Transverse colon (tissue), 3 donors: ENCODE results near the gene CACNA1I.

Source experiments
- CTCF ChIP-seq, 5 experiments: fragments of 200-600 bp in 3 of 5; fragments of 450-650 bp in 2 of 5; sonication (generic) in 3 of 5; IDR thresholded peaks; 1 replicate in 2 of 5; 2 replicates in 3 of 5; pipeline ENCODE4 v1.5.1; 2016 to 2017; ENCODE audit warnings: antibody characterized with exemption in 5 of 5, inconsistent platforms in 3 of 5, mild to moderate bottlenecking in 2 of 5, moderate library complexity in 1 of 5
- EP300 ChIP-seq: sonication (generic); formaldehyde crosslinking; IDR thresholded peaks from one replicate; pipeline ENCODE4 v1.6.1; 2017; ENCODE audit warnings: antibody characterized with exemption, low read depth
- POLR2A ChIP-seq: fragments of 450-650 bp; IDR thresholded peaks from one replicate; pipeline ENCODE4 v1.6.1; 2016; ENCODE audit warnings: antibody characterized with exemption, mild to moderate bottlenecking, moderate library complexity

GRCh38 chr22:39568278-39568981 lies 2.1 kb upstream of the CACNA1I start:
- no peak for TF ChIP-seq POLR2A
- no peak for TF ChIP-seq EP300
- TF ChIP-seq CTCF (IDR thresholded peaks at IDR 0.05) = no peak
